Stimulated activated CD8-positive, alpha-beta memory T cell treated with anti-CD3 and anti-CD28 coated beads, Interleukin-4, amount 100 ng/mL, for 1 hour (primary cell): ENCODE data around the gene COL4A2.

Source experiments
- DNase-seq, 2 donors: peaks; one replicate each; pipeline ENCODE4 v3.0.0-alpha.2; 2020; ENCODE audit warnings: low read depth in 2 of 2, low spot score in 1 of 2

Gene COL4A2

DNA sequence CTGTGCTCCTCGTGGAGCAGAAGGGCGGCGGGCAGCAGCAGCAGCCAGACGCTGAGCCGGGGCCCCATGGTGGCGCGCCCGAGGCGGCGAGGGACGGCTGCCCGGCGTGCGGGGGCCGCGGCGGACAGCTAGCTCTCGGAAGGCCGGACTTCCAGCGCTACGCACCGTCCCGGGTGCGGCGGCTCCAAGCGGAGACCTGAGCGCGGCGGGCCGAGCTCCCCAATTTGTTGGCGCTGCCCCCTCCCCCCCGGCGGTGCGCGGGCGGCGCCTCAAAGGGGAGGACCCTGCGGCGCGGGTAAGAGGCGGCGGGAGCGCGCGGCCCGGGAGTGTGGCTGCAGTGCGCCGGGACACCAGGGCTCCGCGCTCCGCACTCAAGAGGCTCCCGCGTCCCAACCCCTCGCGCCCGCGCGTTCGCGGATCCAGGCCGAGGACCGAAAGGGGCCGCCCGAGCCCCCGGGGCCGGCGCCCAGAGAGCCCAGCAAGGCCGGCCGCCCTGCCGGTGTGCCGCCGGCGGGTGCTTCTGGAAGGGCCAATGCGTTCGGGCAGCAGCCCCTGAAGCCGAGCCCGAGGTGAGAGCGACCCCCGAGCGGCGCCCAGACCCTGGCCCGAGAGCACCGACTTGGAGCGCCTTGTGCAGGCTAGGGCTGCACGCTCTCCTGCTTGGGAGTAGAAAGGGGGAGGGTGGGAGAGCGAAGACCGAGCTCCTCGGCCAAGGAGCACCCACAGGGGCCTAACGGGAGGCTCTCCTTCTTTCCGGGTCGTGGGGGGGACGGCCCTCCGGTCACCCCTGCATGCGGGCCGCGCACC is at the start of gene COL4A2, which contains the start of gene COL4A1:
COL4A2 (plus strand) TSS at position 325 of the 807 bp plus-strand sequence. CDS start 620 bp downstream, outside the sequence.
COL4A1 (minus strand) TSS at position 198 of the 807 bp plus-strand sequence; CDS start at position 68, 130 bp downstream.
- no peak for DNase-seq

DNA sequence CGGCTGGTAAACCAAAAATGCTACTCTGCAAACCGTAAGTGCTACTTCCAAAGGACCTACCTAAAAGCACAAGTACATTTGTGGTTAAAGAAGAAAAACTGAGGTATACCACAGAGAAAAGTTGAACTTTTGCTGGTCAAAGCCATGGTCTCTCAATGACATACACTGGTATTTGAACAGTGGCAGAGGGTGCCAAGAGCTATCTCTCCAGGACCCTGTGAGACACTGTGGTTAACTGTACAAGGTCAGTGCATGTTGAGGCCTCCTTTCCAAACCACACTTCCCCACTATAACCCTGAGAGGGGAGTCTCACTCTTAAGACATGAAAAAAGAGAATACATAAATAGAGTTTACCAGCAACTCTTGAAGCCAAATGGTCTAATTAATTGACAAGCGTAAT is 49.7 kb upstream of the COL4A2 start:
- DNase-seq: no peak

DNA sequence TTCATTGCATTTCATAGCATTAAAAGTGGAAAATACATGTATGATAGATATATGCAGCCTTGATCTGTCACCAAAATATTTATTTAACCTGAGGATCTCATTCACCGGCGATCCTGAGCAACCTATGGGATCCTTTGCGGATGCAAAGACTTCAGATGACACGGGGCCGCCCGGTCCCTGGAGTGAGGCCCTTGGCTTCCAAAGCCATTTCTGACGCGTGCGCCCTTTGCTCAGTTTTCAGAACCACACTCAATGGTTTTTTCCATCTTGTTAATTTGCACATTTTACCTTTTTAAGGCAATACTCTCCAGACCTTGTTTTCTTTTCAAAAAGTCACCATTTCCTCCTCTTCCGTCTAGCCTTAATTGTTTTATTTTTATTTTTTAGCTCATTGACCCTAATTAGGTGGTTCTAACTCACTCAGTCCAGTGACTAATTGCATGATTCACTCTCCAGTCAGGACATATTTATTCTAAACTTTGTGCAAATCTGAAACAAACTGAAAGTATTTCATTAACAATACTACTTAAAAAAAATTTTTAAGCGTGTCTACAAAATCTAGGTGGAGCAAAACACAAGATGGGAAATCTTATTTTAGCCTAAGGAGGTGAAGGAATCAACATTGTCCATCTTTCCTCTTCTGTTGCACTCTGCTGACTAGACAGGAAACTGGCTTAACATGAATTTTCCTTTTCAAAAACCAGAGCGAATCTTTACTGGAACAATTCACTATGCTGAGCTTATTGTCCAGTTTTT is 48.0 kb upstream of the COL4A2 start:
- DNase-seq: no peak

DNA sequence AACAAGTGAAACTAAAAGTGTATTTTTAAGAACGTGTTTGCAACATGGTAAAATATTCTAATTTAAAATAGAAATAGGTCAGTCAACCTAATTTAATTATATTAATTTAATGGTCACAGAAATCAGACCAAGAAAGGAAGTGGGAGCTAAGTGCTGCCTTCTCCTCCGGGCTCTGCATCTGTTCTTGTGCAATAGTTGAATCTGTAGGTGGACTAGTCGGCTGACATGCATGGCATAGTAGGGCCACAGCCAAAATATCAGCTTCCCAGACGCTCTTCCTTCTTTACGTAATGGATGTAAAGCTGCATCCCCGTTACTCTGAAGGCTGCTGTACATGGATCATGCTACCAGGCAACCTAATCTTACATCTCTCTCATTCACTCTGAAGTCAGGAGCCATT is 47.4 kb upstream of the COL4A2 start:
- no peak for DNase-seq

DNA sequence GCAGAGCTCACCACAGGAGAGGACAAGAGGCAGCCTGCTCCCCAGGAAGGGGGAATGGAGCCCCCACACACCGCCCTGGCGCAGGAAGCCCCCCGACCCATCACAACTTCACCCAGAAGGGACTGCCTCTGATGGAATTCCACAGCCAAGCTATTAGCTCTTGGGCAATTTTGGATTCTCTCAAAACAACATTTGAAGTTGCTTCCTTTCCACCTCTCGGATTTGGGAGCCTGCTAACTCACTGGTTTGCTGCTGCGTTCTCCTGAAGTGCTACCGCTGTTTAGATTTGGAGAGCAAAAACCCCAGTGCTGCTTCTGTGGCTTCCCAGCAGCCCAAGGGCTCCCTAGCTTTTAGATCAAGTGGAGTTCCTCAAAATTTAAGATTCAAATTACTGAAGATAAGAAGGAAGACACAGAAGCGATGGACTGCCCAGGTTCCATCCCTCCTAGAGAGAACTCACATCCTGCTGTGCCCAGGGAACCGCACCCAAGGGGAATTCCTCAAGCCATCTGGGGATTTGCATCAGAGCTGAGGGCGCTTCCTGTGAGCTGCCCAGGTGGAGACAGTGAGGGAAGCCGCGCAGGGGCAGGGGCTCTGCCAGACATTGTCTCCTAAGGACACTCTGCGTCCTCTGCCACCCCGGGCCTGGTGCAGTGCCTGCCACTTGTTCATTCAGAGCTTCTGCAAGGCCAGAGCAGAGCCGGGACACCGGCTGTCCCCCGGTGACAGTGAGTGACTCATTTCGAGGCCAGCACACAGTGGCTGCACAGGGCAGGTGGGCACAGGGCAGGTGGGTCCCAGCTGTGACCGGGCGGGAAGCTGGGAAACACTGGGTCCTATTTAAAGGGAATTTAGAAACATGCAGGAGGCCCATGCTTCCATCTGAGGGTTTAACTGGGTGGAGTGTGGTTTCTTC is 45.7 kb upstream of the COL4A2 start:
- DNase-seq: no peak

DNA sequence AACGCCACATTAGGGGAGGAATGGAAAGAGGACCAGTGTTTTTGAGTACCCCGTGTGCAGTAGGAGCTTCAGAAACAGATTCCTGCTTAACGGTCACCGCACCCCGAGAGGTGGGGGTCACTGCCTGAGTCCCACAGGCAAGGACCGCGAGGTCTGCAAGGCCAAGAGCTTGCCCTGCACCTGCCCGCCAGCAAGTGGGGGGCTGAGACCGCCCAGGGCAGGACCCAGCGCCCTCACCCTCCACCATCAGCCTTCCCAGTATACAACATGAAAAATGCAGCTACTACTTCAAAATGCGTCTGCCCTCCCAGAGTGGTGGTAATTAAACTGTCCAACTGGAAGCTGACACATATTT is 45.0 kb upstream of the COL4A2 start:
- DNase-seq: no peak

DNA sequence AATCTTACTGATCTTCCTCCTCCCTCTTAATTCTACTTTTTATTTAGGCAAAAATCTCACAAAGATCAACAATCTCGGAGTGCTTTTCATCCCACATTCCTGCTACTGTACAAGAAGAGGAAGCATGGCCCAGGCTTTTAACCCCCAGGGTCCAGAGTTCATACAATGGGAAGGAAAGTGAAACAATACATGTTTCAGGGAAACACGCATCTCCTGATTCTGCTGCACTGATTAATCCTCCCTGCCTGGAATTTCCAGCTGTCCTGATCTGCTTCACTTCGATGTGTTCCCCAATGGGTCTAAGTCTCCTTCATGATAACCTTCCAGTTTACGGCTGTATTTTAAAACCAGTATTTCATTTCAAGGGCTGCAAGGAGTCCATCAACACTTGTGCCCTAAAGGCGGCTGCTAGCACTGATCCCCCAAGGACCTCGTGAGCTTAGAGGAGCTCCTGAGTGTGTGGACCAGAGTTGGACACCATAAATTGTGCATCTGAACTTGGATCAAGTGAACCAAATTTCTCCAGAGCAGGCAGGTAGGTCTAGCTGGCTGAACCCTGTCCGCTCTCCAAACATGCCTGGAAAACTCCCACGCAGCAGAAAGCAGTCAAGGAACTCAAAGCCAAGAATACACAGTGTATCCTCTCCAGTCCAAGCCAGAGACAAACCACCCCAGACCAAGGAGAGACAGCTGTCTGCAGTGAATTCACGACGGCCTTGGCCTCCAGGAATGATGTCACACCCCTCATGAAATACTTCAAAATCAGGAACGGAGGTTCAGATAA is 44.4 kb upstream of the COL4A2 start:
- DNase-seq: no peak

DNA sequence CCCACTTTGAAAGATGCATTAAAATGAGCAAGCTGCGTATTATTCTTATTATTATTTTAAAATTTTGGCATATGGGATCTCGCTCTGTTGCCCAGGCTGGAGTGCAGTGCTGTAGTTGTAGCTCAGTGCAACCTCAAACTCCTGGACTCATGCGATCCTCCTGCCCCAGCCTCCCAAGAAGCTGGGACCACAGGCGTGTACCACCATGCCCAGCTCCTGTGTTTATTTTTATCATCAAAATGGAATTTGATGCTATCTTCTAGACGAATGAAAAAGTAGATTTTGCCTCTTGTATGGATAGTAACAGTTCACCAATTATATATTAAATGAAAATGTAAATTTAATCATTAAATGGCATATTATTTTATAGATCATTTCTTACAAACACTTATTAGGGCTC is 43.7 kb upstream of the COL4A2 start:
- no peak for DNase-seq

DNA sequence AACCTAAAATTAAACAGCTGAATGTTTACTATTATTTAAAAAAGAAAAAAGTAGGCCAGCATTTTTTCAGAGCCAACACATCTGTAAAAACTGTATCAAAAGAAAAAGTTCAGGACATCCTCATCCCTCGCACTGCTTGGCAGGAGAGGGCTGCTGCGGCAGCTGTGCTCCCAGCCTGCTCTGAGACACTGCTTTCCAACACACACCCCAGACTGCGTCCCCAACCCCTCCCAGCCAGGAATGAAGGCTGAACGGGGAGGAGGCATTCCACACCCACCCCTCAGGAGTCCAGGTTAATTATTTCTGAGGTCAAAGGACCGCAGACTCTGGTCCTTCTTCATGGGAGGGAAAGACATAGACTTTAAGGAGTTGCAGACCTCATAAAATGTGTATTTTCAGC is 43.2 kb upstream of the COL4A2 start:
- DNase-seq: no peak

DNA sequence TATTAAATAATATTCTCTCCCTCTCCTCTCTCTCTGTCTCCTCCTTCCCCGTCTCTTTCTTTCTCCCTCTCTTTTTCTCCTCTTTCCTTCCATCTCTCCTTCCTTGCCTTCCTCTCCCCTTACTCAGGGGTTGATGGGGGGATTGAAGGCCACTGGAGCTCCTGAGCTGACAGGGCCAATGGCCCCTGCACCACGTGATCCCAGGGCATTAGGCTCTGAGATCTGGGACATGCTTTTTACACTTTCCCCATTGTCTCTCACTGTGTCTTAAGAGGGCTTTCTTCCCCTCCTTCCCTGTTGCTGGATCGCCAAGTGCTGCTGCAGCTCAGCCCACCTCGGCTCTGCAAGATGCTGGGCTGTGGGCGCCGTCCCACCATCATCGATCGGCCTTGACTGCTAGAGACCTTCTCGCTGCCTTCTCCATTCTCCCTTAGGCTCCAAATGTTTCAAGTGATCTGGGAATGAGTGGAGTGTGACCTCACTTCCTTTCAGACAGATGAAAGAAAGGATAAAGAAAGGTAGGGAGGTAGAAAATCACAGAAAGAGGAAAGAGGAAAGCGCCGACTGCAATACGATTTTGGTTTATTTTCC is 42.3 kb upstream of the COL4A2 start:
- no peak for DNase-seq

DNA sequence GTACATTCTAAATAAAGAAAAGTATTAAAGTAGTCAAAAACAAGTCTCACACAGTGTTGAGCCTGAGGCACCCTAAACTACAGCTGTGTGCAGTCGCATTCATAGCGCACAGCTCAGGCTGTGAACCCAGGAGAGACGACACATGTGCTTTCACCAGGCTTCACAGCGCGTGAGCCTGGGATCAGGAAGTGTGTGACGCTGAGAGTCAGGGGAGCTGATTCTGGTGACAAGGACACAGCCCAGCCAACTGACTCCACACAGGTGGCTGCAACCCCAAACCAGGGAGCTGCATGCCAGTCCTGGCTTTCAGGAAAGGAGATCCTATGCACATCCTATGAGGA is 41.8 kb upstream of the COL4A2 start:
- no peak for DNase-seq

DNA sequence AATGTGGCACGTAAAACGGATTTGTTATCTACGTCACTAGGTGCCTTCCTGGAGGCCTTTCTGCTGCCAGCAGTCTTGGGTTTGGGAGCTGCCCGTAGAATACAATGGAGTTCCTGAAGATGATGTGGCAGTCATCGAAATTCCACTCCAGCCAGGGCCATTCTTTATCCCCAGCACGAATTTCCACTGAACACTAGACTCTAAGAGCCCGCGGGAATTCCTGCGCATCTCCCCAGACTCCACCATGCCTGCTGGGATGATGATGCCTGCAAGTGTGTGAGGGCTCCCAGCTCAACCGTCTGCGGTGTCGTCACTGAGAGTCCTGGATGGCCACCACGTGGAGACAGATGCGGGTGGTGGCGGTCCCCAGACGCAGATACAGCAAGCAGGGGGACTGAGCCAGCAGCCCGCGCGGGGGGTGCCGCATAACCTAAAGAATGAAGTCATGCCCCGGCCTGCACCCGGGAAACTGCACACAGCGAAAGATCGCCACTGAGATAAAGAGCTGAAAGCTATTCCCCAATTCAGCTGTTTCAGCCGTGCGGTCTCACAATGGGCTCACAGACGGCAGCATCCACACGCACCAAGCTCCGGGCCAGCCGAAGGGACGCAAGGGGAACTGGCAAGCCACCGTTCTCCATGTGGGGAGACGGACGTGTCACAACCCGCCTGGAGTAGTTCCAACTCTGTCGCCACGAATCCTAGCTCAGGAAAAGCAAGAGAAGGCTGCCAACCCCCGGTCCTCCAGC is 41.2 kb upstream of the COL4A2 start:
- DNase-seq: no peak

DNA sequence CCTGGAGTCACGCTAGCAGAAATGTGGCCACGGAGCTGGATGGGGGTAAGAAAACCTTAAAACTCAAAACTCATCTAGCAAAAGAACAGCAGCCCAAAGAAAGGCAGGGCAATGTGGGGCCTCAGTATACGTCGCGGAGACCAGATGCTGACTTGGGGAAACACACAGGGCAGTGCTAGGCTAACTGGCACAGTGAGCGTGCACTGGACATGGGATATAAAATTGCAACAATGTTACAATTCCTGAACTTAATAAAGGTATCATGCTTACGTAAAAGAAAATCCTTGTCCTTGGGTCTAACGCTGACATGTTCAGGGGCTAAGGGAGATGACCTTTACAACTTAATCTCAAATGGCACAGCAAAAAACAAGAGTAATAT is 40.7 kb upstream of the COL4A2 start:
- no peak for DNase-seq

DNA sequence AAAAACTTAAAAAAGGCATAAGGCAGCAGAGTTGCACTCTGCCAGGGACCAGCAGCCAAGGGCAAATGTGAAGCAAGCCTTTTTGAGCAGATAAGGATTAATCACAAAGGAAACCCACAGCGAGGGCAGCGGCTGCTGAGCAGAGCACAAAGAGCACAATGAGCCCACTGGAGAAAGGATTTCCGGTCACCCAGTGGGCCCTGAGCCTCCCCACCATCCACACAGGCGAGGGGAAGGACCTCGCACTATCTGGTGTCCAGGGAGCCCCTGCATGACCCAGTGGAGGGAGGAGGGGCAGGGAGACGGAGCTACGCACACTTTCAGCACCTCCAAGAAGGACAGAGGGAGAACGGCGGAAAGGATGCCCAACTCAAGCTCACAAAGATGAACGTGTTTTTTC is 40.1 kb upstream of the COL4A2 start:
- DNase-seq: no peak

DNA sequence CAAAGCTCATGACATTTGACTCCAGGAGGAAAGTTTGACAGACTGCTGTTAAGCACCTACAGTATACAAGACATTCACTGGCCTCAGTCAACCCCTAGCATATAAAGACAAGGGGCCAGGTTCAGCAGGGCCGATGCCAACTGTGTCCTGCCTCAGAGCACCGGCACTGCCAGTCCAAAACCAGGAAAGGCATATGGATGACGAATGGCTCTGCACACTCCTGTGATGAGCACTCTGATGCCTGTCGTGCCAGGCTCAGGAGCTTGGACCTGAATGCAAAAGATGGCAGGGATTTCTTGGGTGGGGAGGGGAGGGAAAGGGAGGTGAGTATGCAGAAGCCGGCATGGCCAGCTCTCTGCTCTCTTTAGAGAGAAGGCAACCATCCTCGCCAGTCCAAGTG is 39.0 kb upstream of the COL4A2 start:
- DNase-seq: no peak

DNA sequence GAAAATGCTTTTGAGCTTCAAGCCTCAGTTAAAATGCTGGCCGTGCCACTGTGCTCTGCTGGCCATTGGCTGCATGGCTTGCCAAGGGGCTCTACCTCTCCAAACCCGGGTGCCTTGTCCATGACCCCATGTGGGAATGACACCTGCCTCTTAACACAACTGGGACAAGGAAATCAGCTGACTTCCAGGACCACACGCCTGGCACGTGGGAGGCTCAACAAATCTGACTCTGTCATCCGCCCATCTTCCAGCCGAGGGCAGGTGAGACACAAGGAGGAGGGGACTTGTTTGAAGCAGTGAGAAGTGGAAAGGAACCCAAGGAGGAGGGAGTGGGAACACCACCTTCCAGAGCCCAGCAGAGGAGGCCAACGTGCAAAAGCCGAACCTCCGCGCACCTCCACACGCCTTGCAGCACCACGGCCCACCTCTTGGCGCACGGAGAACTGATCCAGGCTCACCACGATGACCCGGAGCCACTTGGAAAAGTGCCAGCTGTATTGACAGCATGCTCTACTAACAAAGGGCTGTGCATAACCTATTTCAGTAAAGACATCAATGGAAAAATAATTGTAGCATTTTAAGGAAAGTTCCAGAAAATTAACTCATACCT is 38.4 kb upstream of the COL4A2 start:
- DNase-seq: no peak

DNA sequence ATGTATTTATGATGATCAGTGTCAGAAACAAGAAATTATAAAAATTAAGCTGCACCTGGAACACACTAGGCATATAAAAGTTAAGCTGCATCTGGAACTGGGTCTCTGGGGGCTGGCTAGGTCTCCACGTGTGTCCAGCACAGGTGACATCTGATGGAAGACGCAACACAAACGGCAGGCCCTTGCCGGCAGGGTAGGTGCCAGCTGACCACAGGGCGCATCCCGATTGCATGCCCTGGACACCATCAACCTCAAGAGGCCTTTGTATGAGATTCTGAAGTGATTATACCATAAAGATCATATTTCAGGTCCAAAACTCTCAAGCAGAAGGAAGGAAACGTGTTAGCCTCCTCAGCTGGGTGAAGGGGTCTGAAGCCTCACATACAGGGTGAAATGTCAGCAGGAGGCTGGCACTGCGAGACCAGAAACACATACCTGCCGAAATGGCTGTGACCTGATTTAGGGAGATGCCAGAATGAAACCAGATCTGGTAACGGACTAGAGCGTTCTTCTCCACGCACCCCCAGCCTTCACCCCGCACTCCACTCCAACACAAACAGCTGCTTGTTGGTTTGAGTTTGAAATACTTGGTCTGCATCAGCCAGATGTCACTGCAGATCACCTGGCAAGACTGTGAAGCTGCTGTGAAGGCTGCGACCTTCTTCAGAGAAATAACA is 37.4 kb upstream of the COL4A2 start:
- no peak for DNase-seq

DNA sequence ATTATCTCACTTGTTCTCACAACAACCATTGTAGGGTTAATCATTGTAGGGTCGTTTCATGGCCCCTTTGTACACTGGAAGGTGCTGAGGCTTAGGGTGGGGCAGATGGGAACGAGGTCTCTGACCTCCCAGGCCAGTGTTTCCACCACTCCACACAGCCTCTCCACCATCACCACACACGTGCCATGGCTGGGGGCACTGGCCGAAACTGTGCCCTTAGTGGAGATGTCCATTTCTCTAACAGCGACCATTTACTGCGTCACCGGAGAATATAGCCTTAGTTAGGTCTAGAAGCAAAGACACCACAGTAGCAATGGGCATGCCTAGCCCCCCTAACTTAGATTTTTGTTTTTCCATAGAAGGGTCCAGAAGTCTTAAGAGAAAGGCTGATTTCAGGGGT is 36.6 kb upstream of the COL4A2 start:
- DNase-seq: no peak

DNA sequence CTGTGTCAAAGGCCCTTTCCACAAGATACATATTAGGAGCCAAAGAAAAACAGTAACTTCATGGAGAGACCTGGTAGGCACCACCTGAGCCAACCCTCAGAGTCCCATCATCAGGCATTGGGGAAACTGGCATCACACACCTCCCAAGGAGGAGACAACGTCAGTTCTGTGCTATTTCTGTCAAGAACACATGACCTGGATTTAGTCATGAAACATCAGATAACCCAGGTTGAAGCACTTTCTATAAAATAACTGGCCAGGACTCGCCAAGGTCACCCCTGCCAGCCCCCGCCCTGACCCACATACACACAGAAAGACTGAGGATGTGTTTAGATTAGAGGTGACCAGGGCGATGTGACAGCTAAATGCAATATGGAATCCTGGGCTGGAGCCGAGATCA is 35.8 kb upstream of the COL4A2 start:
- no peak for DNase-seq
